ENCODE data around the gene ATP10B.

Gene ATP10B

GRCh38 chr5:160674901-160675300 lies 177.1 kb downstream of the ATP10B start:
- TF ChIP-seq, protein P1, sequence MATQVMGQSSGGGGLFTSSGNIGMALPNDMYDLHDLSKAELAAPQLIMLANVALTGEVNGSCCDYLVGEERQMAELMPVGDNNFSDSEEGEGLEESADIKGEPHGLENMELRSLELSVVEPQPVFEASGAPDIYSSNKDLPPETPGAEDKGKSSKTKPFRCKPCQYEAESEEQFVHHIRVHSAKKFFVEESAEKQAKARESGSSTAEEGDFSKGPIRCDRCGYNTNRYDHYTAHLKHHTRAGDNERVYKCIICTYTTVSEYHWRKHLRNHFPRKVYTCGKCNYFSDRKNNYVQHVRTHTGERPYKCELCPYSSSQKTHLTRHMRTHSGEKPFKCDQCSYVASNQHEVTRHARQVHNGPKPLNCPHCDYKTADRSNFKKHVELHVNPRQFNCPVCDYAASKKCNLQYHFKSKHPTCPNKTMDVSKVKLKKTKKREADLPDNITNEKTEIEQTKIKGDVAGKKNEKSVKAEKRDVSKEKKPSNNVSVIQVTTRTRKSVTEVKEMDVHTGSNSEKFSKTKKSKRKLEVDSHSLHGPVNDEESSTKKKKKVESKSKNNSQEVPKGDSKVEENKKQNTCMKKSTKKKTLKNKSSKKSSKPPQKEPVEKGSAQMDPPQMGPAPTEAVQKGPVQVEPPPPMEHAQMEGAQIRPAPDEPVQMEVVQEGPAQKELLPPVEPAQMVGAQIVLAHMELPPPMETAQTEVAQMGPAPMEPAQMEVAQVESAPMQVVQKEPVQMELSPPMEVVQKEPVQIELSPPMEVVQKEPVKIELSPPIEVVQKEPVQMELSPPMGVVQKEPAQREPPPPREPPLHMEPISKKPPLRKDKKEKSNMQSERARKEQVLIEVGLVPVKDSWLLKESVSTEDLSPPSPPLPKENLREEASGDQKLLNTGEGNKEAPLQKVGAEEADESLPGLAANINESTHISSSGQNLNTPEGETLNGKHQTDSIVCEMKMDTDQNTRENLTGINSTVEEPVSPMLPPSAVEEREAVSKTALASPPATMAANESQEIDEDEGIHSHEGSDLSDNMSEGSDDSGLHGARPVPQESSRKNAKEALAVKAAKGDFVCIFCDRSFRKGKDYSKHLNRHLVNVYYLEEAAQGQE (IDR thresholded peaks at IDR 0.05; ENCODE audit: insufficient read depth in 1 of 2, low read depth in 2 of 2, low read length in 2 of 2) = no peak
- TF ChIP-seq SIN3A (IDR thresholded peaks at IDR 0.05; ENCODE audit: borderline replicate concordance, insufficient read depth, low read length) (no peak), TAF1 (IDR thresholded peaks at IDR 0.05; ENCODE audit: borderline replicate concordance, insufficient read depth, low read length) (no peak), POLR2AphosphoS5 (IDR thresholded peaks at IDR 0.05; ENCODE audit: low read depth, low read length) (no peak), FOXP2 (optimal IDR thresholded peaks at IDR 0.05; ENCODE audit: borderline replicate concordance, extremely low read depth, extremely low read length, insufficient read depth) (no peak)

- TF ChIP-seq FOXP2 (optimal IDR thresholded peaks at IDR 0.05; ENCODE audit: borderline replicate concordance, extremely low read depth, extremely low read length, insufficient read depth) (no peak), POLR2AphosphoS5 (IDR thresholded peaks at IDR 0.05; ENCODE audit: low read depth, low read length) (no peak), TAF1 (IDR thresholded peaks at IDR 0.05; ENCODE audit: borderline replicate concordance, insufficient read depth, low read length) (no peak), SIN3A (IDR thresholded peaks at IDR 0.05; ENCODE audit: borderline replicate concordance, insufficient read depth, low read length) (no peak)
- TF ChIP-seq, protein P1 (IDR thresholded peaks at IDR 0.05; ENCODE audit: insufficient read depth in 1 of 2, low read depth in 2 of 2, low read length in 2 of 2) = no peak
These were observed 179.5 kb downstream of the ATP10B start for GRCh38 chr5:160672521-160672920.

DNA sequence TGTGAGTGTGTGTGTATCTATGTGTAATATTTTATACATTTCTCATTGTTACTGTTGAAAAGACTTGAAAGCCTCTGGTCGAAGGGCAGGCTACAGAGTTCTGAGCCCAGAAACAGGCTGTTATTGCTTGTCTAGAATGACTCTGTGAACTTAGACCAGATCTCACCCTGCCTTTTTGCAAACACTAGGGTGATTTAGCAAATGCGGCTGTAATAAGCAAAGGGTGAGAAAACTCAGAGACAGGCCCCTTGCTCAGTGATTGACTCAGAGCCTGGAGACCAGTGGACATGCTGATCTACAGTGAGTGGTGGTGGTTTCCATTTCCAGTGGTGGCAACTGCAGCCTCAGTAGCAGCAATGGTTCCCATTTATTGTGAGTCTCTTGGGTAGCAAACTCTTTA lies 183.7 kb downstream of the ATP10B start:
- TF ChIP-seq FOXP2 (optimal IDR thresholded peaks at IDR 0.05; ENCODE audit: borderline replicate concordance, extremely low read depth, extremely low read length, insufficient read depth) = no peak
- TF ChIP-seq SIN3A (IDR thresholded peaks at IDR 0.05; ENCODE audit: borderline replicate concordance, insufficient read depth, low read length) = no peak
- no peak for TF ChIP-seq POLR2AphosphoS5 (IDR thresholded peaks at IDR 0.05; ENCODE audit: low read depth, low read length)
- no peak for TF ChIP-seq TAF1 (IDR thresholded peaks at IDR 0.05; ENCODE audit: borderline replicate concordance, insufficient read depth, low read length)
- TF ChIP-seq, protein P1 (IDR thresholded peaks at IDR 0.05; ENCODE audit: insufficient read depth in 1 of 2, low read depth in 2 of 2, low read length in 2 of 2) = no peak

GRCh38 chr5:160667160-160667559 lies 184.9 kb downstream of the ATP10B start:
- TF ChIP-seq SIN3A (IDR thresholded peaks at IDR 0.05; ENCODE audit: borderline replicate concordance, insufficient read depth, low read length) (no peak), TAF1 (IDR thresholded peaks at IDR 0.05; ENCODE audit: borderline replicate concordance, insufficient read depth, low read length) (no peak), POLR2AphosphoS5 (IDR thresholded peaks at IDR 0.05; ENCODE audit: low read depth, low read length) (no peak), FOXP2 (optimal IDR thresholded peaks at IDR 0.05; ENCODE audit: borderline replicate concordance, extremely low read depth, extremely low read length, insufficient read depth) (no peak)
- TF ChIP-seq, protein P1 (IDR thresholded peaks at IDR 0.05; ENCODE audit: insufficient read depth in 1 of 2, low read depth in 2 of 2, low read length in 2 of 2) = no peak

DNA sequence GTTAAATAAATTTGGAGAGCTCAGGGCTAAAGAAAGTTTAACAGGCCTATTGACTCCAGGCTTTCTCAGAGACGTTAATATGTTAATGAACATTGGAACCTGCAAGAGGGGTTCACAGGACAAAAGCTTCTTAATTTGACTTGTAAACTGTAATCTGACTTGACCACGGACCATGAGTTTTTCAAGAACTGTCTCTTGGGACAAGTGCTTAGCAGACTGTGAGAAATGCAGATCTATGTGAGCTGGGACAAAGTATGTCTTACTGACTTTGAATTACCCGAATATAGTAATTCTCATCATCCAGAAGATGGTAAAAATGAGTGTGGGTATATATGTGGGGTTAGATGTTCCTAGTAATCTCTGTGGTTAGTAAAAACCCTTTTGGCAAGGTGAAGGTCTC lies 186.6 kb downstream of the ATP10B start:
- TF ChIP-seq POLR2AphosphoS5 (IDR thresholded peaks at IDR 0.05; ENCODE audit: low read depth, low read length) (no peak), FOXP2 (optimal IDR thresholded peaks at IDR 0.05; ENCODE audit: borderline replicate concordance, extremely low read depth, extremely low read length, insufficient read depth) (no peak), TAF1 (IDR thresholded peaks at IDR 0.05; ENCODE audit: borderline replicate concordance, insufficient read depth, low read length) (no peak), SIN3A (IDR thresholded peaks at IDR 0.05; ENCODE audit: borderline replicate concordance, insufficient read depth, low read length) (no peak)
- TF ChIP-seq, protein P1 (IDR thresholded peaks at IDR 0.05; ENCODE audit: insufficient read depth in 1 of 2, low read depth in 2 of 2, low read length in 2 of 2) = no peak

Measured in PFSK-1 (cell line).